Keratinocyte (primary cell): ENCODE measurements around the gene RPL31. TPM values are rescaled to one million over a fixed set of nuclear protein-coding genes. Genes with fewer than 3 reads are reported as not detected.

Experiments
- DNase-seq: peaks from one replicate; pipeline ENCODE4 v3.0.0-alpha.2; 2011; ENCODE audit warnings: low read depth, missing footprints, low spot score
- FAIRE-seq: peaks from 2 replicates; lab custom pipeline; 2011; peaks lifted over from hg19 to GRCh38; lab: Jason Lieb, UNC
- H2AFZ ChIP-seq: 2 replicates; pipeline ENCODE4 v1.6.0; 2012; ENCODE audit warnings: low read length, control low read depth, inconsistent platforms; ENCODE audit not compliant: control insufficient read depth
- H3K27ac ChIP-seq: 2 replicates; pipeline ENCODE4 v1.5.1; 2011; ENCODE audit warnings: low read length; ENCODE audit not compliant: control insufficient read depth, insufficient read depth
- H3K27me3 ChIP-seq: 3 replicates; pipeline ENCODE4 v1.6.0; 2011; ENCODE audit warnings: low read length; ENCODE audit not compliant: control insufficient read depth, insufficient read depth; ENCODE audit errors: extremely low read depth
- H3K36me3 ChIP-seq, 2 experiments: 2 replicates in 1 of 2; 3 replicates in 1 of 2; pipeline ENCODE4 v1.5.1; 2011; ENCODE audit warnings: low read length in 2 of 2, mild to moderate bottlenecking in 1 of 2; ENCODE audit not compliant: control insufficient read depth in 2 of 2, insufficient read depth in 2 of 2; ENCODE audit errors: extremely low read depth in 1 of 2
- H3K4me1 ChIP-seq: 3 replicates; pipeline ENCODE4 v1.5.1; 2011; ENCODE audit warnings: low read length; ENCODE audit not compliant: control insufficient read depth, insufficient read depth; ENCODE audit errors: extremely low read depth
- H3K4me2 ChIP-seq: 3 replicates; pipeline ENCODE4 v1.6.0; 2011; ENCODE audit warnings: low read depth, low read length; ENCODE audit not compliant: control insufficient read depth, insufficient read depth; ENCODE audit errors: extremely low read depth
- H3K4me3 ChIP-seq, 3 experiments: fragments of 200-600 bp in 1 of 3; sonication (generic) in 1 of 3; 2 replicates in 2 of 3; 3 replicates in 1 of 3; pipeline ENCODE4 v1.5.1; 2011 to 2016; ENCODE audit warnings: low read length in 3 of 3, mild to moderate bottlenecking in 3 of 3, control low read depth in 2 of 3, inconsistent platforms in 1 of 3, low read depth in 1 of 3, mixed read lengths in 1 of 3, mixed run types in 1 of 3, moderate library complexity in 1 of 3; ENCODE audit not compliant: control insufficient read depth in 2 of 3, insufficient read depth in 2 of 3; ENCODE audit errors: extremely low read depth in 1 of 3
- H3K79me2 ChIP-seq: 2 replicates; pipeline ENCODE4 v1.6.0; 2012; ENCODE audit warnings: low read length; ENCODE audit not compliant: control insufficient read depth, insufficient read depth
- H3K9ac ChIP-seq: 3 replicates; pipeline ENCODE4 v1.6.0; 2011; ENCODE audit warnings: low read length; ENCODE audit not compliant: control insufficient read depth, insufficient read depth; ENCODE audit errors: extremely low read depth
- H3K9me1 ChIP-seq: 3 replicates; pipeline ENCODE4 v1.6.0; 2011; ENCODE audit warnings: low read length; ENCODE audit not compliant: control insufficient read depth, insufficient read depth; ENCODE audit errors: extremely low read depth
- H3K9me3 ChIP-seq: 2 replicates; pipeline ENCODE4 v1.5.1; 2012; ENCODE audit warnings: low read depth, low read length; ENCODE audit not compliant: control insufficient read depth
- H4K20me1 ChIP-seq: 3 replicates; pipeline ENCODE4 v1.6.0; 2011; ENCODE audit warnings: low read length; ENCODE audit not compliant: control insufficient read depth, insufficient read depth; ENCODE audit errors: extremely low read depth
- CTCF ChIP-seq, 3 experiments: IDR thresholded peaks in 1 of 3; conservative IDR thresholded peaks in 1 of 3; optimal IDR thresholded peaks in 1 of 3; 2 replicates in 2 of 3; 3 replicates in 1 of 3; pipeline versions ENCODE3 to v1.5.1; 2011; ENCODE audit warnings: low read length in 3 of 3, mild to moderate bottlenecking in 3 of 3, moderate library complexity in 2 of 3, control low read depth in 1 of 3, inconsistent platforms in 1 of 3; ENCODE audit not compliant: insufficient read depth in 2 of 3; ENCODE audit errors: extremely low read depth in 1 of 3
- EZH2 ChIP-seq: IDR thresholded peaks from one replicate; pipeline ENCODE4 v1.6.1; 2012; ENCODE audit warnings: inconsistent platforms, mild to moderate bottlenecking, low read length, moderate library complexity
- dilution Hi-C: fragments of 300-500 bp; cut with MboI; formaldehyde crosslinking; loops from one replicate; pipeline ENCODE4 v1.7.0; 2020; ENCODE audit warnings: low sequenced_read_pairs; ENCODE audit not compliant: extremely low pct_ligation_motif_present
- polyA plus RNA-seq, 5 experiments: library from polyadenylated mRNA; depleted of rRNA in 3 of 5; stranded (reverse) in 3 of 5; stranded (forward) in 1 of 5; unstranded in 1 of 5; fragments of >200 nt; gene quantifications; 1 replicate in 1 of 5; 2 replicates in 3 of 5; 3 replicates in 1 of 5; pipeline versions ENCODE4 v1.2.1 to v1.2.3, GENCODE V29; 2011 to 2012; ENCODE audit warnings: missing spikeins in 2 of 5, low read depth in 1 of 5, low replicate concordance in 1 of 5

The RPL31 gene
- polyA plus RNA-seq, 1 donor (not counting 4 experiments of a cell fraction or from before 2014, with no cell fraction given), result 2,795 TPM

- DNase-seq (no peak), FAIRE-seq (no peak)
- TF ChIP-seq EZH2 (no peak), CTCF (optimal IDR thresholded peaks at IDR 0.05 in 1 of 3, IDR thresholded peaks at IDR 0.05 in 1 of 3, conservative IDR thresholded peaks at IDR 0.05 in 1 of 3; ENCODE audit: extremely low read depth in 1 of 3, insufficient read depth in 2 of 3, low read length in 3 of 3) (no peak)
- dilution Hi-C loops, result loop anchor here (25.0 kb wide), 1 partner anchor 187 kb away; no protein-coding TSS in a partner anchor
- Histone ChIP-seq H3K36me3 (peaks cover 1 to 10% of the 10 kb centered on the region in 2 experiments), H3K9ac (no peak overlapping the region), H3K4me1 (no peaks in the 10 kb centered on the region), H3K9me3 (no peaks in the 10 kb centered on the region), H3K4me3 (no peak overlapping the region), H4K20me1 (no peaks in the 10 kb centered on the region), H3K9me1 (no peaks in the 10 kb centered on the region), H3K27me3 (no peaks in the 10 kb centered on the region), H3K4me2 (no peak overlapping the region), H3K27ac (no peak overlapping the region), H2AFZ (no peak overlapping the region), H3K79me2 (no peaks in the 10 kb centered on the region)
Measured at GRCh38 chr2:101025561-101025960, 23.5 kb downstream of the RPL31 start.

DNA sequence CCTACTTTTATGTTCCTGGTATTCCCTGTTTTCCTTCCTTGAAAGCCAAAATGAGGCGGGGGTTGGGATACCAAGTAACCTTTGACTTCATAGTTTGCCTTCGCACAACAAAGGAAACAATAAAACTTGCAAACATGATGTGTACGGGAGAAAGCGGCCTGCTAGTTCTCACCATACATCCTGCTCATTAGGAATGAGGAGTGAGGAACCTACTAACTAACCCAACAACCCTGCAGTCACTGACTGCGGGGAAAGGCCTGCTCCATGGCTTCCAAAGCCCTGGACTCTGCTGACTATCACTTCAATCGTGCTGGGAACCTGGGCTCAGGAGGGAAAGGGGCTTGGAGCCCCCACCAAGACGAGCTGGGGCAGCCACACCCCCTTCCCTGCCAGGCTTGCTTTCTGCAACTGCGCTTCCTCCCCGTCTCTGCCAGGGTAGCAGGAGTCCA is 24.2 kb downstream of the RPL31 start:
- Histone ChIP-seq H3K36me3 (peaks cover 1 to 7% of the 10 kb centered on the region in 2 experiments), H3K4me2 (no peak overlapping the region), H3K9me1 (no peaks in the 10 kb centered on the region), H3K9ac (no peak overlapping the region), H3K4me1 (no peaks in the 10 kb centered on the region), H2AFZ (no peak overlapping the region), H3K79me2 (no peaks in the 10 kb centered on the region), H3K27ac (no peak overlapping the region), H3K9me3 (no peaks in the 10 kb centered on the region), H3K27me3 (no peaks in the 10 kb centered on the region), H3K4me3 (no peak overlapping the region), H4K20me1 (no peaks in the 10 kb centered on the region)
- FAIRE-seq (no peak), DNase-seq (no peak)
- dilution Hi-C loops, result loop anchor here (25.0 kb wide), 1 partner anchor 186 kb away; no protein-coding TSS in a partner anchor
- TF ChIP-seq EZH2 (no peak), CTCF (optimal IDR thresholded peaks at IDR 0.05 in 1 of 3, IDR thresholded peaks at IDR 0.05 in 1 of 3, conservative IDR thresholded peaks at IDR 0.05 in 1 of 3; ENCODE audit: extremely low read depth in 1 of 3, insufficient read depth in 2 of 3, low read length in 3 of 3) (no peak)
